H1 (cell line): ENCODE measurements around the gene MYO1D. TPM values are rescaled to one million over a fixed set of nuclear protein-coding genes. Genes with fewer than 3 reads are reported as not detected.

Experiments used
- CTCF ChIA-PET: fragments of 300-600 bp; sonication (Branson Sonifier 250); formaldehyde crosslinking; loops from one replicate; lab custom pipeline; 2021; ENCODE audit not compliant: partially characterized antibody; lab: Charles Lee
- POLR2A ChIA-PET: fragments of 300-600 bp; sonication (Branson Sonifier 250); formaldehyde crosslinking; loops from one replicate; lab custom pipeline; 2021; ENCODE audit warnings: inconsistent platforms; ENCODE audit not compliant: partially characterized antibody; lab: Charles Lee
- DNase-seq, 2 experiments: peaks; one replicate each; pipeline versions ENCODE4 v3.0.0 to v3.0.0-alpha.2; 2010 to 2022; ENCODE audit warnings: low spot score in 2 of 2, low read depth in 1 of 2, mixed read lengths in 1 of 2
- FAIRE-seq: peaks from 2 replicates; lab custom pipeline; 2011; peaks lifted over from hg19 to GRCh38; lab: Jason Lieb, UNC
- H2AFZ ChIP-seq: 2 replicates; pipeline ENCODE4 v1.8.1; 2012; ENCODE audit warnings: low read length, inconsistent platforms
- H2AK5ac ChIP-seq: 2 replicates; pipeline ENCODE4 v1.6.1; 2013; ENCODE audit warnings: low read depth, low read length
- H2BK120ac ChIP-seq: replicated peaks from 2 replicates; pipeline ENCODE3; 2013; ENCODE audit warnings: low read depth, low read length, inconsistent platforms
- H2BK12ac ChIP-seq: 2 replicates; pipeline ENCODE4 v1.6.1; 2013; ENCODE audit warnings: low read depth, low read length
- H2BK15ac ChIP-seq: 2 replicates; pipeline ENCODE4 v1.6.1; 2013; ENCODE audit warnings: low read length
- H2BK20ac ChIP-seq: 2 replicates; pipeline ENCODE4 v1.6.1; 2013; ENCODE audit warnings: low read length
- H2BK5ac ChIP-seq: 2 replicates; pipeline ENCODE4 v1.6.1; 2013; ENCODE audit warnings: low read depth, low read length
- H3K14ac ChIP-seq: 2 replicates; pipeline ENCODE4 v1.6.1; 2013; ENCODE audit warnings: inconsistent platforms; ENCODE audit not compliant: insufficient read length
- H3K18ac ChIP-seq: 2 replicates; pipeline ENCODE4 v1.6.1; 2013; ENCODE audit warnings: low read length; ENCODE audit errors: extremely low read depth
- H3K23ac ChIP-seq: 2 replicates; pipeline ENCODE4 v1.6.1; 2013; ENCODE audit warnings: inconsistent platforms; ENCODE audit not compliant: insufficient read length
- H3K23me2 ChIP-seq: 2 replicates; pipeline ENCODE4 v1.6.1; 2013; ENCODE audit warnings: low read depth, low read length
- H3K27ac ChIP-seq: 2 replicates; pipeline ENCODE4 v1.6.1; 2011; ENCODE audit warnings: low read depth, low read length, inconsistent platforms
- H3K27me3 ChIP-seq, 4 experiments: replicated peaks in 1 of 4; 1 replicate in 1 of 4; 2 replicates in 3 of 4; pipeline versions ENCODE4 v1.6.1 to v1.8.1; 2011 to 2013; ENCODE audit warnings: low read length in 3 of 4, mild to moderate bottlenecking in 3 of 4, inconsistent platforms in 2 of 4, mixed read lengths in 2 of 4, moderate library complexity in 1 of 4; ENCODE audit not compliant: control insufficient read depth in 3 of 4, insufficient read depth in 3 of 4; ENCODE audit errors: extremely low read depth in 1 of 4
- H3K36me3 ChIP-seq, 4 experiments: 2 replicates each; pipeline versions ENCODE4 v1.6.1 to v1.8.1; 2011 to 2013; ENCODE audit warnings: mild to moderate bottlenecking in 4 of 4, low read length in 3 of 4, moderate library complexity in 2 of 4, control low read depth in 1 of 4, inconsistent platforms in 1 of 4; ENCODE audit not compliant: insufficient read depth in 4 of 4, control insufficient read depth in 2 of 4
- H3K4ac ChIP-seq: replicated peaks from 2 replicates; pipeline ENCODE3; 2013; ENCODE audit warnings: low read length, low read depth, mixed read lengths, inconsistent platforms; ENCODE audit not compliant: insufficient read length
- H3K4me1 ChIP-seq, 4 experiments: replicated peaks in 1 of 4; 1 replicate in 1 of 4; 2 replicates in 3 of 4; pipeline versions ENCODE4 v1.6.1 to v1.8.1; 2011 to 2013; ENCODE audit warnings: low read length in 3 of 4, inconsistent platforms in 2 of 4, mixed read lengths in 1 of 4; ENCODE audit not compliant: insufficient read depth in 4 of 4, control insufficient read depth in 3 of 4
- H3K4me2 ChIP-seq, 2 experiments: 2 replicates each; pipeline versions ENCODE4 v1.6.1 to v1.8.1; 2011 to 2013; ENCODE audit warnings: low read depth in 2 of 2, low read length in 2 of 2, control low read depth in 1 of 2, inconsistent platforms in 1 of 2, mild to moderate bottlenecking in 1 of 2; ENCODE audit not compliant: insufficient read depth in 1 of 2
- H3K4me3 ChIP-seq, 4 experiments: fragments of 200-600, 300-600 bp in 1 of 4; sonication (generic), shearing (Covaris generic), sonication (Bioruptor Twin) in 1 of 4; 2 replicates each; pipeline versions ENCODE4 v1.5.1 to v1.8.1; 2011 to 2016; ENCODE audit warnings: low read length in 4 of 4, low read depth in 3 of 4, control low read depth in 2 of 4, inconsistent platforms in 2 of 4, mild to moderate bottlenecking in 2 of 4, mixed read lengths in 1 of 4, moderate library complexity in 1 of 4; ENCODE audit not compliant: insufficient read depth in 2 of 4; ENCODE audit errors: extremely low read depth in 1 of 4
- H3K56ac ChIP-seq: replicated peaks from 2 replicates; pipeline ENCODE3; 2013; ENCODE audit warnings: low read depth, mild to moderate bottlenecking, mixed read lengths, low read length, inconsistent platforms; ENCODE audit not compliant: insufficient read length
- H3K79me1 ChIP-seq: 2 replicates; pipeline ENCODE4 v1.6.1; 2013; ENCODE audit warnings: low read depth, low read length, control low read depth
- H3K79me2 ChIP-seq, 2 experiments: 2 replicates each; pipeline versions ENCODE4 v1.6.1 to v1.8.1; 2012 to 2013; ENCODE audit warnings: low read length in 2 of 2, mild to moderate bottlenecking in 2 of 2, inconsistent platforms in 1 of 2; ENCODE audit not compliant: insufficient read depth in 2 of 2, control insufficient read depth in 1 of 2
- H3K9ac ChIP-seq, 4 experiments: replicated peaks in 1 of 4; 1 replicate in 1 of 4; 2 replicates in 3 of 4; pipeline versions ENCODE4 v1.6.1 to v1.8.1; 2011 to 2013; ENCODE audit warnings: low read depth in 3 of 4, low read length in 3 of 4, control low read depth in 2 of 4, mild to moderate bottlenecking in 2 of 4, moderate library complexity in 2 of 4, inconsistent platforms in 1 of 4; ENCODE audit errors: extremely low read depth in 1 of 4
- H3K9me3 ChIP-seq, 2 experiments: 2 replicates each; pipeline versions ENCODE4 v1.6.1 to v1.8.1; 2012 to 2013; ENCODE audit warnings: mild to moderate bottlenecking in 2 of 2, moderate library complexity in 2 of 2, control low read depth in 1 of 2, inconsistent platforms in 1 of 2, low read depth in 1 of 2, low read length in 1 of 2, mixed read lengths in 1 of 2; ENCODE audit not compliant: insufficient read depth in 2 of 2
- H4K20me1 ChIP-seq, 2 experiments: replicated peaks in 1 of 2; 2 replicates each; pipeline versions ENCODE3 to v1.8.1; 2011 to 2013; ENCODE audit warnings: inconsistent platforms in 2 of 2, low read length in 2 of 2, mild to moderate bottlenecking in 1 of 2; ENCODE audit not compliant: insufficient read depth in 2 of 2, control insufficient read depth in 1 of 2
- H4K5ac ChIP-seq: 2 replicates; pipeline ENCODE4 v1.6.1; 2013; ENCODE audit warnings: low read length, low read depth, mixed read lengths, inconsistent platforms; ENCODE audit not compliant: insufficient read length
- H4K8ac ChIP-seq: 2 replicates; pipeline ENCODE4 v1.8.0; 2013; ENCODE audit warnings: mild to moderate bottlenecking, moderate library complexity, low read length, inconsistent platforms; ENCODE audit not compliant: insufficient read depth; ENCODE audit errors: extremely low read depth
- H4K91ac ChIP-seq: replicated peaks from 2 replicates; pipeline ENCODE3; 2013; ENCODE audit warnings: low read length, mixed read lengths, inconsistent platforms; ENCODE audit not compliant: insufficient read length
- CBX8 ChIP-seq: fragments of 300-800, 300-1000 bp; sonication (generic); IDR thresholded peaks from 2 replicates; pipeline ENCODE4 v1.7.1; 2016; ENCODE audit warnings: low read depth, low read length, borderline replicate concordance
- CTCF ChIP-seq, 3 experiments: IDR thresholded peaks; 1 replicate in 2 of 3; 2 replicates in 1 of 3; pipeline versions ENCODE4 v1.5.1 to v1.6.1; 2011; ENCODE audit warnings: low read length in 3 of 3, mild to moderate bottlenecking in 3 of 3, inconsistent platforms in 2 of 3, low read depth in 1 of 3, moderate library complexity in 1 of 3; ENCODE audit not compliant: insufficient read depth in 1 of 3; ENCODE audit errors: control extremely low read depth in 1 of 3
- JUN ChIP-seq: IDR thresholded peaks from 2 replicates; pipeline ENCODE4 v1.6.1; 2011; ENCODE audit warnings: low read depth, mild to moderate bottlenecking, improper control_type of control experiment, low read length
- KDM5A ChIP-seq: fragments of 200-600 bp; IDR thresholded peaks from 2 replicates; pipeline ENCODE4 v1.7.1; 2012; ENCODE audit warnings: mild to moderate bottlenecking, low read length, inconsistent platforms, mixed read lengths
- RXRA ChIP-seq: IDR thresholded peaks from 2 replicates; pipeline ENCODE4 v1.6.1; 2011; ENCODE audit warnings: low read depth, mild to moderate bottlenecking, low read length, moderate library complexity; ENCODE audit not compliant: insufficient read depth
- whole genome bisulfite sequencing, 2 experiments: shearing (Covaris generic) in 1 of 2; methylation state at CpG; one replicate each; pipeline versions ENCODE4 v1.1.6 to v1.1.7; 2013 to 2015; ENCODE audit warnings: low lambda C conversion rate in 2 of 2, mixed read lengths in 2 of 2, inconsistent platforms in 1 of 2, low coverage in 1 of 2, missing lambda C conversion rate in 1 of 2; ENCODE audit not compliant: insufficient replicate concordance in 2 of 2, insufficient coverage in 1 of 2, insufficient read length in 1 of 2; ENCODE audit errors: extremely low coverage in 1 of 2, missing lambda C conversion rate in 1 of 2; 5-methylcytosine and 5-hydroxymethylcytosine counted together
- polyA plus RNA-seq, 7 experiments: library from polyadenylated mRNA; depleted of rRNA in 3 of 7; stranded (reverse) in 5 of 7; unstranded in 2 of 7; fragments of >200 nt in 5 of 7; fragments of 200-250 nt in 2 of 7; gene quantifications; 1 replicate in 5 of 7; 2 replicates in 1 of 7; 4 replicates in 1 of 7; pipeline versions ENCODE4 v1.2.1 to v1.2.3, GENCODE V29; 2011 to 2013; ENCODE audit warnings: missing spikeins in 2 of 7, mixed read lengths in 2 of 7
- total RNA-seq: library from RNA; stranded (reverse); fragmentation: NEBNext Ultra II Directional; extraction: Animal tissue kit (Norgen Biotek cat#: 25700); gene quantifications from 2 replicates; pipeline ENCODE4 v1.2.1, GENCODE V29; 2021

MYO1D gene
- total and polyA plus RNA-seq, 2 of the 8 experiments (the other 6 are each of a cell fraction or from before 2014, with no cell fraction given), result 6.5 to 25.4 TPM

- no peak overlapping the region for H3K14ac ChIP-seq
- H3K18ac ChIP-seq, result no peak overlapping the region
- no peak overlapping the region for H3K4me3 ChIP-seq
- H3K23me2 ChIP-seq, result no peaks in the 10 kb centered on the region
- WGBS, 2 experiments, result 93% methylated on average over 4 of the region's 4 CpGs; no CpG with 5 or more reads in 1 of the 2 experiments
- ChIA-PET POLR2A (no interaction called here), CTCF (interaction anchor here (0.7 to 5.0 kb wide), 5 partner anchors 8 to 143 kb away, joined by 3 to 34 read pairs (median 23); partner anchors contain the start of gene MYO1D)
- H4K20me1 ChIP-seq, result no peaks in the 10 kb centered on the region
- H4K8ac ChIP-seq, result no peak overlapping the region
- H3K79me1 ChIP-seq, result no peaks in the 10 kb centered on the region; the same call in 1 of the 2 replicates
- no peaks in the 10 kb centered on the region for H3K79me2 ChIP-seq
- H2BK12ac ChIP-seq, result no peak overlapping the region
- no peaks in the 10 kb centered on the region for H3K36me3 ChIP-seq
- no peaks in the 10 kb centered on the region for H3K9me3 ChIP-seq
- no peak overlapping the region for H3K4me2 ChIP-seq
- H2BK20ac ChIP-seq, result no peak overlapping the region
- no peak overlapping the region for H4K5ac ChIP-seq
- H2BK5ac ChIP-seq, result no peak overlapping the region
- DNase-seq (no peak), FAIRE-seq (no peak)
- no peaks in the 10 kb centered on the region for H3K27me3 ChIP-seq
- H2AK5ac ChIP-seq, result no peak overlapping the region
- no peak overlapping the region for H3K56ac ChIP-seq
- H3K27ac ChIP-seq, result no peak overlapping the region
- H2BK120ac ChIP-seq, result no peak overlapping the region
- H3K9ac ChIP-seq, result no peak overlapping the region
- H2BK15ac ChIP-seq, result no peak overlapping the region
- no peak overlapping the region for H2AFZ ChIP-seq
- no peaks in the 10 kb centered on the region for H3K4me1 ChIP-seq
- no peak overlapping the region for H3K4ac ChIP-seq
- TF ChIP-seq CBX8 (no peak), KDM5A (no peak), CTCF (IDR thresholded peaks at IDR 0.05; ENCODE audit: control extremely low read depth in 1 of 3, insufficient read depth in 1 of 3, low read depth in 1 of 3, low read length in 3 of 3) (no peak), JUN (no peak), RXRA (no peak)
- no peak overlapping the region for H4K91ac ChIP-seq
- no peak overlapping the region for H3K23ac ChIP-seq
These were observed 83.1 kb downstream of the MYO1D start for GRCh38 chr17:32793841-32794240.
